ENCODE results near the gene AGR3.

AGR3 gene

GRCh38 chr7:16914771-16915170, 33.0 kb upstream of the AGR3 start:
- H3K4me1 Mint-ChIP-seq: peaks cover 0 to 4% of the 10 kb centered on the region in 2 donors
- ATAC-seq (replicated peaks) (no peak), DNase-seq (no peak)
- peaks cover 7% of the 10 kb centered on the region in 2 donors for H3K27me3 Mint-ChIP-seq
- no peak overlapping the region for H3K4me3 Mint-ChIP-seq
- H3K27ac Mint-ChIP-seq: no peak overlapping the region
- peaks cover 5 to 8% of the 10 kb centered on the region in 2 donors for H3K9me3 Mint-ChIP-seq
- no peaks in the 10 kb centered on the region for H3K36me3 Mint-ChIP-seq

DNA sequence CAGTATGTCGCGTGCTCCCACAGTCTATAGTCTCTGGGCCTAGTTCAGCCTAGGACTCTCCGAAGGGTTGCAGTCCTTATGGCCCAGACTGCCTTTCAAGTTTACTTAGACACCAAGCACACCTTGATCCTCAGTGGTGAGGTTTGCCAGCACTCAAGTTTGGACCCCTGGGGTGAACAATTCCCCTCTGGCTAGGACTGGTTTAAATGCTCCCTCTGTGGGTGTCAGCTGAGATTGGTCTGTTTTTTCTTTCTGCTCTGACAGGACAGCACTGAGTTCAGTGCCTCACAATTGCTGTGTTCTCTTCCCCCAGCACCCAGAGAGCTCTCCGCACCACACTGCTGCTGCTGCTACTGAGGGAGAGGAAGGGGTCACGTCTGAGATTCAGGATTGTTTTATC, 31.9 kb upstream of the AGR3 start:
- no peak for DNase-seq
- Mint-ChIP-seq H3K27ac (no peak overlapping the region), H3K9me3 (peaks cover 5 to 8% of the 10 kb centered on the region in 2 donors), H3K4me3 (no peak overlapping the region), H3K4me1 (peaks cover 0 to 4% of the 10 kb centered on the region in 2 donors), H3K36me3 (no peaks in the 10 kb centered on the region), H3K27me3 (peaks cover 7% of the 10 kb centered on the region in 2 donors)
- no peak for ATAC-seq (replicated peaks)

DNA sequence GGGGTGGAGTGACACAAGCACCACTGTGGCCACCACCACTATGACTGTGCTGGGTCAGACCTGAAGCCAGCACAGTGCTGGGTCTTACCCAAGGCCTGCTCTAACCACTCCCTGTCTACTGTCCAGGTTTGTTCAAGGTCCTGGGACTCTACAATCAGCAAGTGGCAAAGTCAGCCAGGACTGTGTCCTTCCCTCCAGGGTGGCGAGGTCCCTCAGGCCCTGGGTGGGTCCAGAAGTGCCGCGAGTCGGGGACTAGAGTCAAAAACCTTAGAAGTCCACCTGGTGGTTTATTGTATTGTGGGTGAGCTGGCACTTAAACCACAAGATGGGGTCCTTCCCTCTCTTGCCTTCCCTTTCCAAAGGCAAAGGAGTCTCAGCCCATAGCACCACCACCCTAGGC, 30.8 kb upstream of the AGR3 start:
- Mint-ChIP-seq H3K27me3 (peaks cover 7% of the 10 kb centered on the region in 2 donors), H3K4me1 (peaks cover 0 to 4% of the 10 kb centered on the region in 2 donors), H3K4me3 (no peak overlapping the region), H3K27ac (no peak overlapping the region), H3K9me3 (peaks cover 5 to 8% of the 10 kb centered on the region in 2 donors), H3K36me3 (no peaks in the 10 kb centered on the region)
- ATAC-seq (replicated peaks) (no peak), DNase-seq (no peak)

DNA sequence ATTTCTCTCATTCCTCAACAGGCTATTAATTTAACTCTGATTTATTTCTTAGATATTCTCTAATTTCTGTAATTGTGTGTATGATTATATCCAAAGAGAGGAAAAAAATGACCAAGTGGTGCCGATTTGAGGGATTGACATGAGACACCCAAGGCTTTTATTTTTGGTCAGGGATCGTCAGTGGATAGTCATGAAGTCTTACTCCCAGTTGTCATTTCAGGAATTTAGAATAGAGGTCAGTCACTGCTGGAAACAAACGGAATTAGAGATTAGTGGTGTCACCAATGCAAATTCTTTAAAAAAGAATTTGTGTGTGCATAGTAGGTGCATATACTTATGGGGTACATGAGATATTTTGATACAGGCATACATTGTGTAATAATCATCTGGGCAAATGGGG, 26.8 kb upstream of the AGR3 start:
- DNase-seq (no peak), ATAC-seq (replicated peaks) (no peak)
- Mint-ChIP-seq H3K9me3 (peaks cover 5 to 8% of the 10 kb centered on the region in 2 donors), H3K27ac (no peak overlapping the region), H3K27me3 (peaks cover 0 to 7% of the 10 kb centered on the region in 2 donors), H3K4me1 (no peaks in the 10 kb centered on the region), H3K36me3 (no peaks in the 10 kb centered on the region), H3K4me3 (no peak overlapping the region)

- DNase-seq (no peak), ATAC-seq (replicated peaks) (no peak)
- no peaks in the 10 kb centered on the region for H3K4me1 Mint-ChIP-seq
- H3K27ac Mint-ChIP-seq: no peak overlapping the region
- H3K36me3 Mint-ChIP-seq: no peaks in the 10 kb centered on the region
- H3K4me3 Mint-ChIP-seq: no peak overlapping the region
- peaks cover 0 to 1% of the 10 kb centered on the region in 2 donors for H3K27me3 Mint-ChIP-seq
- H3K9me3 Mint-ChIP-seq: peaks cover 0 to under 1% of the 10 kb centered on the region in 2 donors
Observed at GRCh38 chr7:16905300-16906044, 23.7 kb upstream of the AGR3 start.

DNA sequence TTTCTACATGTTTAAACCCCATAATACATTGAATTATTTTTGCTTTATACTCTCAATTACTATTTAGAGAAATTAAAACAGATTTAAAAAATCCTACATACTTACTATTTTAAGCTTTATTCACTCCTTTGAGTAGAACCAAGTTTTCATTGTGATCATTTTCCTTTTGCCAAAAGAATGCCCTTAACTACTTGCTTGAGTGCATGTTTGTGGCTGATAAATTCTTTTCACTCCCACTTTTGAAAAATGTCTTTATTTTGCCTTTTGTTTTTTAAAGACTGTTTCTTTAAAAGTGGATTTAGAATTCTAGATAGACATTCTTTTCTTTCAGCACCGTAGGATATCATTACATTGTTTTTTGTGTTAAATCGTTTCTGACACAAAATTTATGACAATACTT, 22.3 kb upstream of the AGR3 start:
- no peaks in the 10 kb centered on the region for H3K36me3 Mint-ChIP-seq
- DNase-seq (no peak), ATAC-seq (replicated peaks) (no peak)
- H3K27me3 Mint-ChIP-seq: no peaks in the 10 kb centered on the region
- H3K27ac Mint-ChIP-seq: no peak overlapping the region
- no peak overlapping the region for H3K4me3 Mint-ChIP-seq
- no peaks in the 10 kb centered on the region for H3K9me3 Mint-ChIP-seq
- H3K4me1 Mint-ChIP-seq: no peaks in the 10 kb centered on the region

GRCh38 chr7:16900209-16900768, 18.5 kb upstream of the AGR3 start:
- Mint-ChIP-seq H3K4me3 (no peak overlapping the region), H3K9me3 (peaks cover 0 to 6% of the 10 kb centered on the region in 2 donors), H3K27ac (no peak overlapping the region), H3K36me3 (no peaks in the 10 kb centered on the region), H3K27me3 (no peaks in the 10 kb centered on the region), H3K4me1 (no peaks in the 10 kb centered on the region)
- ATAC-seq (replicated peaks) (peak in 1 of 2 donors; percentile 14), DNase-seq (no peak)

GRCh38 chr7:16891874-16892643, 10.3 kb upstream of the AGR3 start:
- ATAC-seq (replicated peaks): no peak
- H3K36me3 Mint-ChIP-seq: no peaks in the 10 kb centered on the region
- no peaks in the 10 kb centered on the region for H3K27me3 Mint-ChIP-seq
- no peak overlapping the region for H3K4me3 Mint-ChIP-seq
- DNase-seq: no peak
- H3K4me1 Mint-ChIP-seq: no peaks in the 10 kb centered on the region
- no peak overlapping the region for H3K27ac Mint-ChIP-seq
- peaks cover 0 to 6% of the 10 kb centered on the region in 2 donors for H3K9me3 Mint-ChIP-seq

DNA sequence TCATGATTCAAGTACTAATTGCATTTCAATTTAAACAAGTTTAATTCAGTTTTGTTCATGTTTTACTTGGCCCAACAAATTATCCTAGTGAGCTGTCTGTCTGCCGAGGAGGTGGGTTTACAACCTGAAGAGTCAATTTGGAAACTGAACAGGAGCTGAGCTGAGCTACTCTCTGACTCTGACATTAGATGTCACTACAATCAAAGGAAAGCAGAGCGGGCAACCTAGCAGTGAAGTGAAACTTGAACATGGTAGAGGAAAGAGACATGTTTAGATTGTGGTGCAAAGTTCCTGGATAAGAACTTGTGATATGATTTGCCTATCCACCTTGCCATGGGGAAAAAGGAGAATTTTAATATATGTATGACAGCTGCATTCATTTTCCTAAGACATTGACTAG, 9.6 kb upstream of the AGR3 start:
- Mint-ChIP-seq H3K9me3 (peaks cover 0 to 6% of the 10 kb centered on the region in 2 donors), H3K27me3 (no peaks in the 10 kb centered on the region), H3K4me1 (no peaks in the 10 kb centered on the region), H3K4me3 (no peak overlapping the region), H3K27ac (no peak overlapping the region), H3K36me3 (no peaks in the 10 kb centered on the region)
- DNase-seq (peak; percentile 6), ATAC-seq (replicated peaks) (peak; percentile 75 to 86)

DNA sequence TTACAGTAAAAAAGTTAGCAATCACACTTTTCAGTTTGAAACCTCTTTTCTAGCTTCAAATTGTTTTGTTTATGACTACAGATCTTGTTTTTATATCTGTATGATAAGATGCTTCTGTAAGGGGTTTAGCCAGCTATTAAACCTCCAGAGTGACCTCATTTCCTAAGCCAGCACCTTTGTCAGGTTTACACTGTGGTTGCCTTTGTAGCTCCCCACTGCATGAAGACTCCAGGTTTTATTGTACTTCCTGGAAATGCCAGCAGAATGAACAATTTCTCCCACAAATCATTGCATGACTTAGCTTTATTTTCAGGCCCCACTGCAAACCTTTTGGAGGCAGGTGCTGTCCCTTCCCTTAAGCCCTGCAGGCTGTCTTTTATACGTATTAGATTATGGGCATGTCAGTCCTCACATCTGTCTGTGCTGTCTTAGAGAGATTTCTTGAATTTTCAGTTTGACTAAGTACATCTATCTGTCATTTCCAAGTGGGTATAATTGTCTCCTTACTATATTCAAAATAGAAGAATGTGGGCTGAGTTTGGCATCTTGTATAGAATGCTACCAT, 8.2 kb upstream of the AGR3 start:
- Mint-ChIP-seq H3K27me3 (no peaks in the 10 kb centered on the region), H3K4me1 (no peaks in the 10 kb centered on the region), H3K4me3 (no peak overlapping the region), H3K27ac (no peak overlapping the region), H3K9me3 (no peaks in the 10 kb centered on the region), H3K36me3 (no peaks in the 10 kb centered on the region)
- no peak for ATAC-seq (replicated peaks)
- DNase-seq: no peak

DNA sequence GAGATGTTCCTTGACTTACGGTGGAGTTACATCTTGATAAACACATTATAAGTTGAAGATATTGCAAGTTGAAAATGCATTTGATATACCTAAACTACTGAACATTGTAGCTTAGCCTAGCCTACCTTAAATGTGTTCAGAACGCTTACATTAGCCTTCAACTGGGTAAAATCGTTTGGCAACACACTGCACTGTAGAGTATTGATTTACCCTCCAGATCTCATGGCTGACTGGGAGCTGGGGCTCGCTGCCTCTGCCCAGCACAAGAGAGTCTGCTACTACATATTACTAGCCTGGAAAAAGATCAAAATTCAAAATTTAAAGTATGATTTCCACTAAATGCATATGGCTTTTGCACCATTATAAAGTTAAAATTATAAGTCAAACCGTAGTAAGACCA, 7.5 kb upstream of the AGR3 start:
- ATAC-seq (replicated peaks) (no peak), DNase-seq (no peak)
- Mint-ChIP-seq H3K27ac (no peak overlapping the region), H3K36me3 (no peaks in the 10 kb centered on the region), H3K27me3 (no peaks in the 10 kb centered on the region), H3K4me1 (no peaks in the 10 kb centered on the region), H3K9me3 (no peaks in the 10 kb centered on the region), H3K4me3 (no peak overlapping the region)

DNA sequence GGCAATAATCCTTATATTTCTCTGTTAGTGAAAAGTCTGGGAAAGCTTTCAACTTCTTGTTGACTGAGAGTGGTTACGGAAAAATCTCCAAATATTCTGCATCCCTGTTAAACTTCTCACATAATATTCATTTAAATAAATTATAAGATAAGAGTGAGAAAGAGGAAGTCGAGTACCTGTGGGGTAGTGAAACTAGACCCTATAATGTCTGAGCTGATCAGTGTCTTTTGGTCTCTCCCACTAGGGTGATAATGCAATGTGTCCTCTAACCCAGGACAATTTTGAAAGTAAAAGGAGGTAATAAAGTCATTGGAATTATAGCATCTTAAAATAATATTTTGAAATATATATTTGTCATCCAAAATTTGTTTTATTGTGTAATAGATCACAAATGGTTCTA, 2.1 kb upstream of the AGR3 start:
- DNase-seq (no peak), ATAC-seq (replicated peaks) (peak; percentile 57 to 60)
- no peak overlapping the region for H3K4me3 Mint-ChIP-seq
- no peaks in the 10 kb centered on the region for H3K27me3 Mint-ChIP-seq
- H3K36me3 Mint-ChIP-seq: no peaks in the 10 kb centered on the region
- no peaks in the 10 kb centered on the region for H3K9me3 Mint-ChIP-seq
- no peaks in the 10 kb centered on the region for H3K4me1 Mint-ChIP-seq
- no peak overlapping the region for H3K27ac Mint-ChIP-seq

- no peak overlapping the region for H3K4me3 Mint-ChIP-seq
- H3K9me3 Mint-ChIP-seq: no peaks in the 10 kb centered on the region
- H3K4me1 Mint-ChIP-seq: no peaks in the 10 kb centered on the region
- H3K27me3 Mint-ChIP-seq: no peaks in the 10 kb centered on the region
- H3K27ac Mint-ChIP-seq: no peak overlapping the region
- ATAC-seq (replicated peaks): no peak
- DNase-seq: no peak
- no peaks in the 10 kb centered on the region for H3K36me3 Mint-ChIP-seq
Observed at GRCh38 chr7:16880554-16880953, 1.2 kb downstream of the AGR3 start.

DNA sequence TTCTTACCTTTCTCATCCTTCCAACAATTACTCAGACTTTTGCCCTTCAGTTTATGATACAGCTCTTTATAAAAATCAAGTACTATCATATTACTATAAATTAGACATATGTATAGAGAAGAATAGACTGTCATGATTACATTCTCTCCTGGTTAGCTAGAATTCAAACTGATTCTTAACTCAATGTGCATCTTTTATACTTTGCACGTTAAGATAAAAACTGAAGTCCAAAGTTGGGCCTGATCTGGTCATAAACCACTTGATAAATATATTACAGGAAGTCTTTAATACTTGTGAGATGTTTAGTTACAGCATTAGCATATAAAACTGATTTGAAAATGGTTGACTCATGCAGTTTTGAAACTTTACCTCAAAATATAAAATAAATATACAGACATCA, 2.6 kb downstream of the AGR3 start:
- Mint-ChIP-seq H3K9me3 (no peaks in the 10 kb centered on the region), H3K4me1 (no peaks in the 10 kb centered on the region), H3K27me3 (no peaks in the 10 kb centered on the region), H3K4me3 (no peak overlapping the region), H3K36me3 (no peaks in the 10 kb centered on the region), H3K27ac (no peak overlapping the region)
- DNase-seq (no peak), ATAC-seq (replicated peaks) (no peak)

Data from stimulated activated naive B cell treated with anti-CD40 and anti-IgM and Interleukin-4, amounts not matched to agents 10 μg/mL and 1 μg/mL and 100 μg/mL, for 72 hours (primary cell).